Head of caudate nucleus (tissue), 42 donors: ENCODE results near the gene RALGDS.

Experiments
- DNase-seq, 42 donors: peaks; one replicate each; pipeline versions ENCODE4 v3.0.0 to v3.0.0-alpha.2; 2020 to 2021; ENCODE audit warnings: mixed read lengths in 7 of 42
- intact Hi-C: fragments of 100-400 bp; cut with DNase I; formaldehyde crosslinking; loops from one replicate; pipeline ENCODE4 v1.15.0; 2022

RALGDS gene

DNA sequence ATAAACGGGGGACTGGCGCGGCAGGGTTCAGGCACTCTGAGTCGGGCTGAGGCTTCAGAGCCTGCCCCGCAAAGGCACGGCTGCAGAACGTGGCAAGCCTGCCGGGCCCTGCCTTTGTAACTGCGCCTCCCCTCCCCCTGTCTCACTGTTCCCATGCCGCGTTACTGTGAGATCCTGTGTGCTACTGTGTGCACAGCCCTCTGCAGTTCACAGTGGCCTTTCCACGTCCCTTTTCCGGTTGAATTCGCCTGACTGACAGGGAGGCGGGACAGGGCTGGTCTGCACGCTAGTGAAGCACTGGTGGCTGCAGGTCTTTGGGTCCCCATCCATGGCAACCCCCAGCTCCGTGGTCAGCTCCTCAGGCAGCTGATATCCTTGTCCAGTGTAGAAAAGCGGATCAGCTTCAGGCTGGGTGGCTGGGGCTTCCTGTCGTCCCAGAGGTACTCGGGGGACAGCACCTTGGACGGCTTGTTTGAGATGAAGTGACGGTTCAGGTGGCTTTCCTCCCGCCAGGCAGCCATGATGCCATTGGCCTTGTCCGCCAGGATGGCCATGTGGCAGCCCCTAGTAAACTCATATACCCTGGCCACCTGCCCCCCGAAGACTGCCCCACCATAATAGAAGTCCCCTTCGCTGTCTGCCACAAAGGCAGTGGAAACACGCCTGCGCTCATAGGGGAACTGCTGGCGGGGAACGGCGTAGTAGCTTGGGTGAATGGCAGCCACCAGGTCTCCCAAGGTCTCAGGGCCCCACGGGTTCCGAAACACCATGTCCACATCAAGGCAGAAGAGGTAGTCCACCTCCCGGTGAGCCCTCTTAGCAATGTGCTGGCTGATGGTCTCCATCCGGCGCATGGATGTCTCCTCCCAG lies 32.4 kb upstream of the RALGDS start:
- intact Hi-C loops: no loop called here
- DNase-seq: peak in 2 of 42 donors; percentile 0 to 15

- intact Hi-C loops: no loop called here
- peak in 1 of 42 donors; percentile 27 for DNase-seq
These were observed 30.8 kb upstream of the RALGDS start for GRCh38 chr9:133151601-133152525.

- intact Hi-C loops: no loop called here
- DNase-seq: no peak
These were observed 30.0 kb upstream of the RALGDS start for GRCh38 chr9:133151041-133151440.

DNA sequence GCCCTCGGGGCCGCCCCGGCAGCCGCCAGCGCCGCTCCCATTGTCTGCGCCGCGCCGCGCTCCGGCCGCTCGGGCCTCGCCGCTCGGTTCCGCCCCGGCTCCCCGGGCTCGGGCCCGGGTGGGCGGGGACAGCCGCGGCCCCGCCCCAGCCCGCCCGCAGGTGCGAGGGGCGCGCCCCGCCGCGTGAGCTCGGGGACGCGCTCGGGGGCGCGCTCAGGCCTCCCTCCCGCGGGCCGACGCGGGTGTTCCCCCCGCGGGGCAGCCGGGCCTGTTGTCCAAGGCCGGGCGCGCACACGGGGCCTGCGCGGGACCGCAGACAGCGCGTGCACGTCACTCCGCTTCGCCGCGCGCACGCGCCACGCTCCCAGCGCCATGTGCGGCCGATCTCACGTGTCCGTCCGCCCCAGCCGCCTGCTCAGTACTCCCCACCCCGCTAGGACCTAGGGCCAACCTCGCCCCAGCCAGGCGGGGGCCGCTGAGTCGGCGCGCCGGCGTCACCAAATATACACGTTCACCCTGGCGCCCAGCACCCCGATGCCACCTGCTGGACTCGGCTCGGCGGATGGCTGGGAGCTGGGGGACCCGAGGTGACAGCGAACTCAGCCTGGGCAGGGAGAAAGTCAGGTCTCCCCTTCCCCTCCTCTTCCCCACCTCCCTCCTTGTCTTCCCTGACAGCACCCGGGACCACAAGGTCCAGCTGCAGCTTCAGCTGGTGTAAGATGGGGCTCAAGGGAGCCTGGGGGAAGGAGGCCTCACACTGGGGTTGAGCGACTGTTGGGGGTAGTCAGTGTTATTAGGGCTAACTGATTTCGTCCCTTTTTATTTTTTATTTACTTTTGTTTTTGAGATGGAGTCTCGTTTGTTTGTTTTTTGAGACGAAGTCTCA lies 28.3 kb upstream of the RALGDS start:
- intact Hi-C loops: loop anchor here (5.0 kb wide), 2 partner anchors 47 to 102 kb away; no protein-coding TSS in a partner anchor
- DNase-seq: peak; percentile 71 to 95 (median 86)

DNA sequence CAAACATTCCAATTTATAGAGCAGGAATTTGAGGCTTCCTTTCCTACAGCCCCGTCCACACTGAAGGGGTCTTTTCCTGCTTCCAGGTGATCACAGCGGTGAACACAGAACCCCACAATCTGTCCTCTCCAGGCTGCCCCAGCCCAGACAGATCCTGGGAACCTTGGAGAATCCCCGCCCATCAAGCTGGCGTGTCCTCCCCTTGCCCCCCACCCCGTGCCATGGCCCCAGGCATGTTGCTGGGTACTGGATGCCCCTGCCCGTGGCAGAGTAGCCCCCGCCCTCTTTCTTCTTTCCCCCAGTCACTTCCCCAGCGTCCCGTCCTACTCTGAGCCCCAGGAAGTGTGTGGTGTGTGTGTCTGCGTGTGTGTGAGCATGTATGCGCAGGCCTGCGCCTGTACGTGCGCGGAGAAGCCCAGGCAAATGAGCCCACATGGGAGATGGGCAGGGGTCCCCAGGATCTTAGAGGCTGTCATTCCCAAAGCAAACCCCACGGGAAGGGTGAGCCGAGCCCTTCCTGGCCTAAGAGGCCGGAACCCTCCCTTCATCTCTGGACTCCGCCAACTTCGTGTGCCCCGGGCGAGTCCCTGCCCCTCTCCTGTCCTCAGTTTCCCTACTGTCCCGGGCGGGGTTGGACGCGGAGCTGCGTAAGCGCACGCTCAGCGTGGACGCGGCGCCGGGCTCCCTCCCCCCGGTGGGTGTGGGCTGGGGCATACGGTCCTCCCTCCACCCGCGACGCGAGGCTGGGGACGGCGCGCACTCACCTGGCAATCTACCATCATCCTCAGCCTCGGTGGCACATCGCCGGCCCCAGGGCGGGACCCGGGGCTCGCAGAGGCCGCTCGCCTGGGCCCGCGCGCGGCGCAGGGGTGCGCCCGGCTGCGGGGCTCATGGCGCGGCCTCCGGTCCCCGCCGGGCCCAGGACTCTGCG lies 27.4 kb upstream of the RALGDS start:
- intact Hi-C loops: loop anchor here (5.0 kb wide), 2 partner anchors 46 to 101 kb away; no protein-coding TSS in a partner anchor
- peak in 29 of 42 donors; percentile 43 to 80 (median 64) for DNase-seq

- peak; percentile 56 to 94 (median 86) for DNase-seq
- intact Hi-C loops: loop anchor here (5.0 kb wide), 2 partner anchors 45 to 100 kb away; no protein-coding TSS in a partner anchor
These were observed 26.6 kb upstream of the RALGDS start for GRCh38 chr9:133147412-133148198.

- peak in 1 of 42 donors; percentile 15 for DNase-seq
- intact Hi-C loops: loop anchor here (5.0 kb wide), 2 partner anchors 45 to 100 kb away; no protein-coding TSS in a partner anchor
These were observed 25.8 kb upstream of the RALGDS start for GRCh38 chr9:133146746-133147411.

GRCh38 chr9:133144904-133145851 lies 24.1 kb upstream of the RALGDS start:
- DNase-seq: peak in 1 of 42 donors; percentile 31
- intact Hi-C loops: loop anchor here (5.0 kb wide), 2 partner anchors 43 to 98 kb away; no protein-coding TSS in a partner anchor

DNA sequence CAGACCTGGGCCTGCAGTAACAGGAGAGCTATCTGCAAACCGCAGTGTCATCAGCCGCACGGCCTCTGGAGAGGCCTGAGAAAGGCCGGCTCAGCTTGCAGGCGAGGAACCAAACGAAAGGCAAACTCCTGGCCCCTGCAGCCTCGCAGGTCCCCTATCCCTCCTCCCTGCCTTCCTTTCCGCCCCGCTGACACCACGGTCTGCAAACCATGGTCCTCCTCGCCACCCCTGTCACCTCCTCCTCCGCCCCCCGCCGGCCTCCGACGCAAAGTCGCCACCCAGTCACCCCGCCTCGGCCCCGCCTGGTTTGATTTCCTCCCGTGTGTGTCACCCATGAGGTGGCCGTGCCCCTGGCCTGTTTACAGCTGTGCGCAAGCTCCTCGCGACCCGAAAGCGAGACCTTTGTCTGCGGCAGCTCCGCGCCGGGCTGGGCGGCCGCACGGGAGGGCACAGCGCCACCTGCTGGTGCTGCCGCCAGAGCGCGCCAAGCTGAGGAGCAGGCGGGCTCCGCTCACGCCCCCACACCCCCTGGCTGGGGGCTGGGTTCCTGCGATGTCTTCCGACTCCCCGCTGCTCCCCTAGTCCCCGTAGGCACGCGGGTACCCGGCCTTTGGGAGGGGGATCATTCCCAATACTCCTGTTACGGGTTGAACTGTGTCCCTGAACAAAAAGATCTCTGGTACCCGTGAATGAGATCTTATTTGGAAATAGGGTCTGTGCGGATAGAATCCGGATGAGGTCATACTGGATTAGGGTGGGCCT lies 23.3 kb upstream of the RALGDS start:
- intact Hi-C loops: no loop called here
- peak; percentile 67 to 93 (median 84) for DNase-seq

DNA sequence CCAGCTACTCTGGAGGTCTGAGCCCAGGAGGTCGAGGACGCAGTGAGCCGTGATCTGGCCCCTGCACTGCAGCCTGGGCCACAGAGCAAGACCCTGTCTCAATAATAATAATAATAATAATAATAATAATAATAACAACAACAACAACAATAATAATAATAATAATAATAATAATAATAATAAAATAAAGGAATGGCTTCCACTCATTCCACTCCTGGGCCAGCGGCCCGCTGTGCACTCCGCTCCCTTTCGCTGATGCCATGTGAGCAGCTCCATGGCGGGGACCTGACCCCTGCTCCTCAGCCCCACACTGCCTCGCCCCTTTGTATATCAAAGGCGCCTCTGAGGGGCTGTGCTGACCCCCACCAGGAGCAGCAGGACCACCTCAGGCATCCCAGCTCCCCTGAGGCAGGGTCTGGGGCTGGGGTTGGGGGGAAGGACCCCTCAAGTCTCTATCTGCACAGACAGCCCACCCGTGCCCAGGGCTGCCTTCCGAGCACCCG lies 22.6 kb upstream of the RALGDS start:
- intact Hi-C loops: no loop called here
- no peak for DNase-seq

- DNase-seq: peak in 1 of 42 donors; percentile 26
- intact Hi-C loops: no loop called here
These were observed 21.9 kb upstream of the RALGDS start for GRCh38 chr9:133142684-133143622.

GRCh38 chr9:133141833-133142595 lies 21.0 kb upstream of the RALGDS start:
- intact Hi-C loops: no loop called here

More at GRCh38 chr9:133141833-133142595, 21.0 kb upstream of the RALGDS start:
- DNase-seq: peak in 9 of 42 donors; percentile 33 to 63 (median 54)
